RPMI7951 (cell line): ENCODE results near the gene TNFRSF14. TPM values are rescaled to one million over a fixed set of nuclear protein-coding genes. Genes with fewer than 3 reads are reported as not detected.
"Not testable (repeated sequence)": the region's sequence is repeated elsewhere in the genome, so short reads cannot be mapped to it uniquely, and the experiment has no call there.

Experiments used
- DNase-seq: peaks from one replicate; pipeline ENCODE4 v3.0.0-alpha.2; 2012; ENCODE audit warnings: low read depth
- total RNA-seq: library from RNA; depleted of rRNA; stranded (reverse); fragments of >200 nt; shearing (Covaris generic); gene quantifications from 2 replicates; pipeline ENCODE4 v1.2.3, GENCODE V29; 2014

TNFRSF14 gene
- total RNA-seq, 1 experiment from 2014 or later: 26.8 TPM

- no peak for DNase-seq
Measured at GRCh38 chr1:2538376-2538775, 17.8 kb upstream of the TNFRSF14 start.

GRCh38 chr1:2538872-2539271, 17.3 kb upstream of the TNFRSF14 start:
- DNase-seq: no peak

- no peak for DNase-seq
Measured at GRCh38 chr1:2539312-2539907, 16.8 kb upstream of the TNFRSF14 start.

- DNase-seq: no peak
Measured at GRCh38 chr1:2540816-2541492, 15.2 kb upstream of the TNFRSF14 start.

GRCh38 chr1:2541619-2542245, 14.4 kb upstream of the TNFRSF14 start:
- DNase-seq: no peak

- no peak for DNase-seq
Measured at GRCh38 chr1:2542246-2542915, 13.8 kb upstream of the TNFRSF14 start.

GRCh38 chr1:2543543-2544092, 12.6 kb upstream of the TNFRSF14 start:
- peak; percentile 76 for DNase-seq

GRCh38 chr1:2544093-2544874, 11.9 kb upstream of the TNFRSF14 start:
- peak; percentile 51 for DNase-seq

GRCh38 chr1:2544875-2545640, 11.1 kb upstream of the TNFRSF14 start:
- DNase-seq: peak; percentile 17

GRCh38 chr1:2545754-2546514, 10.2 kb upstream of the TNFRSF14 start:
- peak; percentile 77 for DNase-seq

- DNase-seq: peak; percentile 85
Measured at GRCh38 chr1:2546515-2547209, 9.5 kb upstream of the TNFRSF14 start.

- no peak for DNase-seq
Measured at GRCh38 chr1:2547210-2548067, 8.7 kb upstream of the TNFRSF14 start.

- peak; percentile 66 for DNase-seq
Measured at GRCh38 chr1:2548068-2548589, 8.0 kb upstream of the TNFRSF14 start.

GRCh38 chr1:2549367-2550029, 6.7 kb upstream of the TNFRSF14 start:
- not testable (repeated sequence) for DNase-seq

- not testable (repeated sequence) for DNase-seq
Measured at GRCh38 chr1:2550309-2550861, 5.8 kb upstream of the TNFRSF14 start.

- DNase-seq: not testable (repeated sequence)
Measured at GRCh38 chr1:2551544-2551943, 4.6 kb upstream of the TNFRSF14 start.

- DNase-seq: no peak
Measured at GRCh38 chr1:2552189-2552588, 4.0 kb upstream of the TNFRSF14 start.
